NCI-H2196 (cell line): ENCODE measurements around the gene PHLDB1.
"Not testable (repeated sequence)": the region's sequence is repeated elsewhere in the genome, so short reads cannot be mapped to it uniquely, and the experiment has no call there.

Experiments
- DNase-seq: peaks from one replicate; lab custom pipeline; 2025; ENCODE audit not compliant: unreplicated experiment; lab: John Stamatoyannopoulos, UW

PHLDB1 gene

DNA sequence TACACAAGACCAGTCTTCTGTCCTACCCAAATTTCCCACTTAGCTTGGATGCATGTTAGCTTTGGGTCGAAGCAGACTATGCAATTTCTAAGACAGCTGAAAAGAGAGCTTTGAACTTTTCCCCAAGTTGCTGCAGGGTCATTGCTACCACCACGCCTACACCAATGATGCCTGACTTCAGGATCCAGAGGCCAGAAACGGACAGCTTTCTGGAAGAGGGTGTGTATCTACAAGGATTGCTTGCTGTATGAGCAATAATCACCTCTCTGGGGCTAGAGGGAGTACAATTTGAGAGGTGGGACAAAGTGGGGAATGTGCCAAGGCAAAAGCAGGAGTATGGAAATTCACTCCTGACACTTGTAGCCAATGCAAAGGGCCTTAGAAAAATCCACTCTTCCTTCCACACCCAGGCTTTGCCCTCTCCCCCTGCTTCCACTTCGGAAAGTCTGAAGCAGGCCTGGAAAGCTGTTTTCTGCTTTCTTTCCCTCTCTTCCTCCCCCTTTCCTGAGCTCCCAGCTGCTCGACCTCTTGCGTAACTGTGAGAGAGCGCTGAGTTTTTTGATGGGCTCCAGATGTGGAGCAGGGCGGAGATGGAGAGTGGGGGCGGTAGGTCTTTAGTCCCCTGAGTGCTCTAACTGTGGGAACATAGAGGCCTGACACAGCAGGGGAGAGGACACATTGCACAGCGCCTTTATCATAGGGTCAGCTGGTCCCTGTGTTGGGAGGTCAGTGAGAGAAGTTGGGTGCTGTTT is 2.1 kb upstream of the PHLDB1 start:
- no peak for DNase-seq

DNA sequence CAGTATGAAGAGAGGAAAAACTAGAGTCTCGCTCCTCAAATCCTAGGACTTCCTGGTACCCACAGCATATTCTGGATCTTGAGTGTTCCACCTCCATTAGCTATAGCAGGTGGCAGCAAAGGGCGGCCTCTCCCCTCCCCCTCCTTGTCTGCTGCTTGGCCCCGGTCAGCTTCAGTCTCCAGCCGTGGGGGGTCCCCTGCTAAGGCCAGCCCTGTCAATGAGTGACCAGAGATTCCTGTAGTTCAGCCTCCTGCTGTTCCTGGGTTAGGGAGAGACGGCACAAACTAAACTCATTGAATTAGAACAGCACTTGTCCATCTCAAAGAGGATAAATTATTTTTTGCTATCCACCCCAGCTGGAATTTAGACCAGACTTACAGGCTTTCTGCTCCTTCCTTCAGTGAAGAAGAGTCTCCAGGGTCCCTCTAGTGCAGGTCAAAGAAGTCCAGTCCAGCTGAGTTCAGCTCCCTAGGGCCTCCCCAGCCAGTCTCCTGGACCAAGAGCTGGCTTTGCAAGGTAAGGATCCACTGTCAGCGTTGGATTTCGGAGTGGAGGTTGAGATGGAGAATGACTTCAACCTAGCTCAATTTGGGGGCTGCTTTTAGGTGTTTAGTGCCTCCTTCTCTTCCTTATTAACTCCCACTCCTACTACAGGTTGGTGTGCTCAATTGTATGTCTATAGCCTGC is 1.1 kb upstream of the PHLDB1 start:
- DNase-seq: no peak

DNA sequence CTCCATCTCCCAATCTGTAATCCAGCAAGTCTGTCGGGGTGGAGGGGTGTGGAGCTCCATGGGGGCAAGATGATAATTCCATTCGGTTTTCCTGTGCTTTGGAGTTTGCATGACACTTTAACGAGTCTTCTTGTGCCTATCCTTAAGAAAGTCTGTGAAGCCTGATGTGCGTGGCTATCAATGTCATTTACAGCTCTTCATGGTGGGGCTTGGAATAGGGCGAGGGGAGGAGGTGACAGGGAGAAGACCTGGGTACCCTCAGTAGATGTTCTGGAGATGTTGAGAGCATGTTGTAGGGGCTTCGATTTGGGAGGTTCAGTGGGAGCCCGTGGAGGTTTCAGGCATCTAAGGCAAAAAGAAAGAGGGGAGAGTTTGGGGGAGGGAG is 579 bp upstream of the PHLDB1 start:
- no peak for DNase-seq

DNA sequence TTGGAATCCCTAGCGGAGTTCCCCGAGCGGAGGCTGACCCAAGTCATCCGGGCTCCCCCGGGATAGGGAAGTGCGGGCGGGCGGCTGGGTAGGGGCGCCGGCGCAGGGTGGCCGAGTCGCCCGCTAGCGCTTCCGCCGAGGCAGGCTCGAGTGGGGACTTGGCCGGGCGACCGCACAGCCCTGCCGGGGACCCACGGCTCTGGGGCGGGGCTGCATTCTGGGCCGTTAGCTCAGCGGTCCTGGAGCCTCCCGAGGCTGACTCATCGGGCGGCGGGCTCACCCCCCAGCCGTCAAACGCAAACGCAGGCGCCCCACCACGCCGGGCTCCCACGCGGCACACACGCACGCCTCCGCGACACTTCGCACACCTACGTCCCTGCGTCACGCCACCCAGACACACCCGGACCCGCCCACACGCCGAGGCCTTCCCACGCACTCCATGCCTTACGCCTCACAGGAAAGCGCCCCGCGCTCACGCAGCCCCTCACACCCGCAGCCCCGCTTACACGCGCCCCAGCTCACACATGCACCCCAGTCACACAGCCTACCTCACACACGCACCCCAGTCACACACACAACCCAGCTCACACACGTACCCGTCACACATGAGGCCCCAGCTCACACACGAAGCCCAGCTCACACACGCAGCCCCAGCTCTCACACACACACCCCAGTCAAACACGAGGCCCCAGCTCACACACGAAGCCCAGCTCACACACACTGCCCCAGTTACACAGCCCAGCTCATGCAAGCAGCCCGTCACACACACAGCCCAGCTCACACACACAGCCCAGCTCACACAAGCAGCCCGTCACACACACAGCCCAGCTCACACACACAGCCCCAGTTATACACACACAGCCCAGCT is 1.2 kb downstream of the PHLDB1 start:
- no peak for DNase-seq

DNA sequence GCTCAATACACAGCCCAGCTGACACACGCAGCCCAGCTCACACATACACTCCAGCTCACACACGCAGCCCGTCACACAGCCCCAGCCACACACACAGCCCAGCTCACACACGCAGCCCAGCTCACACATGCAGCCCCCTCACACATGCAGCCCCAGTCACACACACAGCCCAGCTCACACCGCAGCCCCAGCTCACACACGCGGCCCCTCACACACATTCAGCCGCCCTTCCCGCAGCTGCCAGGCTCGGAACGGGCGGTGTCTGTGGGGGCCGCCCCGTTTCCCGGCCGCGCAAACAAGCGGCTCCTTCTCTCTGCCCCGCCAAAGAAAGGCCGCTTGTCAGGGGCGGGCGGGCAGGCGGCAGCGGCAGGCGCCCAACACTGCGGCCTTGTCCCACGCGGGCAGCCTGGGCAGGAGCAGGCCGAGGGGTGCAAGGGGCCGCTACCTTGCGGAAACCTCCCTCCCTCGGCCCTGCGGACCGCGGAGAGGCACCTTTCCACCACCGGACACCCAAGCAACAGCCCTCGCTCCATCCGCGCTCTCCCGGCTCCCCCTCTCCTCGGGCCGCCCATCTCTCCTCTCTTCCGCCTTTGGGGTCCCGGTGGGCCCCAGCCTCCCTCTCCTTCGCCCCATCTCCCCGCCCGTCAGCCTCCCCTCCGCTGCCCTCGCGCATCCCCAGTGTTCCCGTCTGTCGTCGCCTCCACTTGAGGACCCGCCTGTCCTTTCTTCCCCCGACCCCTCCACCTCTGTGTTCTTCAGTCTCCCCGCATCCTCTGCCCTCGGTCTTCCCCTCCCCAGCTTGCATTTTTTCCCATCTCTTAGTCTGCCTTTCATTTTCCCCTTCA is 2.2 kb downstream of the PHLDB1 start:
- no peak for DNase-seq

GRCh38 chr11:118610225-118610772 is 2.9 kb downstream of the PHLDB1 start:
- DNase-seq: no peak

DNA sequence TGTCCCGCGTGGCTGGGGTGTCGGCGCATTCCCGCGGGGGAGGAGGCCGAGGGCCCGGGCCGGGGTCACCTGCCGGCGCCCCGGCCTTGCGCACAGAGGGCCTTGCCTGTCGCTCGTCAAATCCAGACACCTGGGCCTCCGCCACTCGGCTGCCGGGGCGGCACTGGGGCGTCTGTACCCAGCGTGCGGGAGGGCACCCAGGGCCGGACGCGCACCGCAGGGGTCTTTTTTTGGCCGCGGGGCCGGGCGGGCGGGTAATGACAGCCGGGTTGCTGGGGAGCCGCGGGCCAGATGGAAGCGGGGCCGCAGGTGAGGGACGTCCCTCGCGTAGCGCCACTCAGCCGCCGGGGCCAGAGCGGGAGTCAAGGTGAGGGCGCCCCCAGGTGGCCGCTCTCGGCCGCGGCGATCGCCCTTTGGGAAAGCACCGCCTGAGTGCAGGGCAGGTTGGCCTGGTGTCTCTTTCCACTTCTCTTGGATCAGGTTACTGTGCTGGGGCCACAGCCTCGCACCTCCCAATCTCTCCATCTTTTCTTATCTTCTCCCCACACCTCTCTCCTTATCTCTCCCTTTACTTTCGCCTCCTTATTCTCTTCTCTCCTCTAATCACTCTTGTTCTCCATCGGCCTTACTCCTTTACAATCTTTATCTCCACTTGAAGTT is 3.5 kb downstream of the PHLDB1 start:
- DNase-seq: no peak

GRCh38 chr11:118611433-118611795 is 4.0 kb downstream of the PHLDB1 start:
- DNase-seq: not testable (repeated sequence)

- no peak for DNase-seq
Observed at GRCh38 chr11:118612378-118612777, 5.0 kb downstream of the PHLDB1 start.

GRCh38 chr11:118614511-118614910 is 7.1 kb downstream of the PHLDB1 start:
- DNase-seq: no peak

GRCh38 chr11:118615282-118615975 is 8.0 kb downstream of the PHLDB1 start:
- DNase-seq: no peak

DNA sequence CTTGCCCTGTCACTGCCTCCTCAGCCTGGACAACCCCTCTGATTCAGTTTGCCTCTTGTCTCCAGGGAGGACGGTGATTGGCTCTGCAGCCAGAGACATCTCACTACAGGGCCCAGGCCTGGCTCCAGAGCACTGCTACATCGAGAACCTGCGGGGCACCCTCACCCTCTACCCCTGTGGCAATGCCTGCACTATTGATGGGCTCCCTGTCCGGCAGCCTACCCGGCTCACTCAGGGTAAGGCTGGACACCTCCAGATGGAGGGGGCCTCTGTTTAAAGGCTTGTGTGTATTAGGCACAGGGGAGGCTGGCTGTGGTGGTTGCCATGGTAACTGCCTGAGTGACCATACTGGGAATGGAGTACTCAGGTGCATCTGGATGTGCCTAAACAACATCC is 8.6 kb downstream of the PHLDB1 start:
- DNase-seq: no peak

GRCh38 chr11:118618115-118618990 is 10.9 kb downstream of the PHLDB1 start:
- no peak for DNase-seq

- DNase-seq: no peak
Observed at GRCh38 chr11:118618991-118619375, 11.6 kb downstream of the PHLDB1 start.

DNA sequence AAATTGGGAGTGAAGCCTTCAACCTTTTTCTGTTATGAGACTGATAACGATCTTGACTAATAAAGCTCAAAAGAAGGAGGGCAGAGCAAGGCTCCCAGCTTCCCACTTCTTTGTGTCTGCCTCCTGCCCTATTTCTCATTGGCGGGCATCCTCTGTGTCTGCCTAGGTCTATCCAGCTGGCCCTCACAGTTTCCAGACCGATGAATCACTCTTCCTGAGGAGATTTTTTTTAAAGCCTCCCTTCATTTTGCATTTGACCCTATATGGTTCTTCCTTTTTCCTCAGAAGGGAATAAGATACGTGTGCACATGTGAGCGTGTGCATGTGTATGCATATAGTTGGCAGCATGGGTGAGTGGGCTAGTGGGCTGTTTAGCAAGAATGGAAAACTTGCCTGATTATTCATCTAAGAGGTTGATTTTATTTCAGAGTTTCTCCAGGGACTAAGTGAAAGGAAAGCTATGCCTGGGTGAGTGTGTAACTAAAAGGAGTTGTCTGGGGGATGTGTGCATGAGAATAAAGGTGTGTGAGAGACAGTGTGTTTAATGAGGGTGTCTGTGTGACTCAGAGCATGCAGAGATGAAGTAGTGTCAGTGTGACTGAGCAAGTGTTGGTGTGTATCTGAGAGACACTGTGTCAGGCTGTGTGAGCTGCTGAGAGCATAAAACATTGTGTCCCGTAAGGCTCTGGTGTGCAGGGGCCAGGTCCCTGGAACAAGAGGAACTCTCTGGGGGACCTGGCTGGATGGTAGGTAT is 12.2 kb downstream of the PHLDB1 start:
- no peak for DNase-seq

DNA sequence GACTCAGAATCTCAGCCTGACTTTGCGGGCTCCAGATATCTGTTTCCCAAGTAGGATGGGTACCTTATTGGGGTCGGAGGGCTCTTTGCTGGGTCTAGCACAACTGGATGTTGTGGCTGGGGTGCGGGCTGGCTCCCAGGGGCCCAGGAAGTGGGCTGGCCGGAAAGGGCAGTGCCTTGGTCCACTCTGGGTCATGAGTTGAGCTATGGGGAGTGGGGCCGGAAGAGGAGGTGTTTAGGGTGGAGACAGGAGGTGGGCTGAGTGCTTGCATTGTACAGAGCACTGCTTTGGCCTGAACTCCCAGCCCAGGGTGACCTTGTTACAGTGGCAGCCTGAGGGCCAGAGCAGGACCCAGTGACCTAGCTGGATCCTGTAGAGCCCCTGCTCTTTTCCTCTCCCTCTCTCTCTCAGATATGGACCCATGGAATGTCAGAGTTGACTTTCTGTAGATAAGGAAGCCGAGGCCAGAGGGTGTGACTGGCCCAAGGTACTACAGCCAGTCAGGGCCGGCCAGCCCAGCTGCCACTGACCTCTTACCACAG is 13.2 kb downstream of the PHLDB1 start:
- no peak for DNase-seq

GRCh38 chr11:118621071-118621783 is 13.8 kb downstream of the PHLDB1 start:
- DNase-seq: peak; percentile 92
